Panc1 (cell line): ENCODE data around the gene RNF186.

Experiments
- CTCF ChIP-seq: fragments of 450-650 bp; IDR thresholded peaks from 2 replicates; pipeline ENCODE4 v1.5.1; 2017; ENCODE audit warnings: mild to moderate bottlenecking
- POLR2AphosphoS5 ChIP-seq: IDR thresholded peaks from 2 replicates; pipeline ENCODE4 v1.6.1; 2012; ENCODE audit warnings: mild to moderate bottlenecking, low read depth, low read length, moderate library complexity
- REST ChIP-seq, 2 experiments: IDR thresholded peaks; 2 replicates each; pipeline ENCODE4 v1.6.1; 2011 to 2012; ENCODE audit warnings: low read depth in 2 of 2, control low read depth in 1 of 2, low read length in 1 of 2, mild to moderate bottlenecking in 1 of 2, moderate library complexity in 1 of 2; ENCODE audit not compliant: insufficient read depth in 1 of 2
- SIN3A ChIP-seq: IDR thresholded peaks from 2 replicates; pipeline ENCODE4 v1.6.1; 2012; ENCODE audit warnings: low read depth, mild to moderate bottlenecking, low read length, moderate library complexity, borderline replicate concordance; ENCODE audit not compliant: insufficient read depth

- no peak for TF ChIP-seq CTCF
- no peak for TF ChIP-seq REST (IDR thresholded peaks at IDR 0.05; ENCODE audit: insufficient read depth in 1 of 2, low read depth in 2 of 2, low read length in 1 of 2)
- no peak for TF ChIP-seq POLR2AphosphoS5
- no peak for TF ChIP-seq SIN3A
Observed at GRCh38 chr1:19804831-19805251, 10.2 kb downstream of the RNF186 start.
